A549 (cell line): Measurements from ENCODE around the gene TPCN1. TPM values are rescaled to one million over a fixed set of nuclear protein-coding genes. Genes with fewer than 3 reads are reported as not detected.

ENCODE experiments used
- ATAC-seq, 2 experiments: fragments of 200-7000 bp in 1 of 2; fragments of >200 bp in 1 of 2; cut with Nextera tagmentation in 1 of 2; cut with Tn5 transposase in 1 of 2; 3 replicates each; pipeline versions ENCODE4 v1.8.0 to v1.9.1; 2018 to 2020; ENCODE audit warnings: mild to moderate bottlenecking in 1 of 2, moderate library complexity in 1 of 2
- CTCF ChIA-PET: fragments of 300-600 bp; sonication (Branson Sonifier 250); formaldehyde crosslinking; extraction: SDS; loops from one replicate; lab custom pipeline; 2021; ENCODE audit warnings: antibody characterized with exemption, inconsistent platforms; lab: Yijun Ruan, JAX
- POLR2A ChIA-PET: fragments of 350-600 bp; formaldehyde crosslinking; extraction: SDS; loops from one replicate; lab custom pipeline; 2021; ENCODE audit warnings: antibody characterized with exemption, inconsistent platforms; lab: Yijun Ruan, JAX
- DNase-seq, 2 experiments: peaks; one replicate each; pipeline versions ENCODE4 v3.0.0 to v3.0.0-alpha.2; 2011 to 2016; ENCODE audit warnings: low read depth in 1 of 2, low spot score in 1 of 2
- FAIRE-seq: peaks from 2 replicates; lab custom pipeline; 2011; peaks lifted over from hg19 to GRCh38; lab: Jason Lieb, UNC
- H3K27ac ChIP-seq, 2 experiments: fragments of >200 bp; sonication (Bioruptor Twin); formaldehyde crosslinking; 3 replicates each; pipeline ENCODE4 v1.5.1; 2016 to 2017
- H3K4me1 ChIP-seq: fragments of >200 bp; sonication (Bioruptor Twin); formaldehyde crosslinking; 3 replicates; pipeline ENCODE4 v1.6.1; 2016
- H3K4me2 ChIP-seq: fragments of >200 bp; sonication (Bioruptor Twin); formaldehyde crosslinking; 3 replicates; pipeline ENCODE4 v1.6.1; 2016
- H3K4me3 ChIP-seq: fragments of >200 bp; sonication (Bioruptor Twin); formaldehyde crosslinking; 3 replicates; pipeline ENCODE4 v1.5.1; 2016
- H3K9me3 ChIP-seq: fragments of >200 bp; sonication (Bioruptor Twin); formaldehyde crosslinking; 3 replicates; pipeline ENCODE4 v1.6.1; 2016
- BCL3 ChIP-seq: fragments of >200 bp; sonication (Bioruptor Twin); formaldehyde crosslinking; IDR thresholded peaks from 3 replicates; pipeline ENCODE4 v1.6.1; 2016
- BHLHE40 ChIP-seq: IDR thresholded peaks from 2 replicates; pipeline ENCODE4 v1.6.1; 2012; ENCODE audit warnings: low read depth, low read length, inconsistent platforms
- CBX2 ChIP-seq: fragments of 200-600 bp; sonication (generic); IDR thresholded peaks from 2 replicates; pipeline ENCODE4 v1.6.1; 2016; ENCODE audit warnings: low read depth, mild to moderate bottlenecking, borderline replicate concordance
- CEBPB ChIP-seq, 2 experiments: fragments of >200 bp in 1 of 2; sonication (Bioruptor Twin) in 1 of 2; formaldehyde crosslinking in 1 of 2; IDR thresholded peaks; 2 replicates each; pipeline ENCODE4 v1.6.1; 2012 to 2016
- CHD2 ChIP-seq: fragments of 150-350 bp; IDR thresholded peaks from 2 replicates; pipeline ENCODE4 v1.6.1; 2014; ENCODE audit warnings: low read length; ENCODE audit not compliant: partially characterized antibody
- CHD4 ChIP-seq: fragments of 200-600 bp; sonication (generic); IDR thresholded peaks from 2 replicates; pipeline ENCODE4 v1.6.1; 2016; ENCODE audit warnings: antibody characterized with exemption, mild to moderate bottlenecking, borderline replicate concordance
- CTCF ChIP-seq: fragments of >200 bp; sonication (Bioruptor Twin); formaldehyde crosslinking; IDR thresholded peaks from 3 replicates; pipeline ENCODE4 v1.5.1; 2016
- EP300 ChIP-seq, 2 experiments: fragments of >200 bp; sonication (Bioruptor Twin); formaldehyde crosslinking; IDR thresholded peaks; 2 replicates in 1 of 2; 3 replicates in 1 of 2; pipeline ENCODE4 v1.6.1; 2016 to 2017
- FOSB ChIP-seq: fragments of 250-450 bp; sonication (Bioruptor Pico); IDR thresholded peaks from 2 replicates; pipeline ENCODE4 v1.5.0; 2020; ENCODE audit warnings: mild to moderate bottlenecking, moderate library complexity
- FOSL2 ChIP-seq, 2 experiments: fragments of 450-650 bp in 1 of 2; fragments of >200 bp in 1 of 2; sonication (Bioruptor Twin) in 1 of 2; formaldehyde crosslinking; IDR thresholded peaks; 2 replicates each; pipeline versions ENCODE4 v1.5.0 to v1.6.1; 2016 to 2020; ENCODE audit warnings: mild to moderate bottlenecking in 1 of 2, moderate library complexity in 1 of 2
- GATA3 ChIP-seq: IDR thresholded peaks from 2 replicates; pipeline ENCODE4 v1.6.1; 2012; ENCODE audit warnings: borderline replicate concordance
- HDAC2 ChIP-seq: fragments of 200-600 bp; sonication (generic); IDR thresholded peaks from 2 replicates; pipeline ENCODE4 v1.6.1; 2016
- JUN ChIP-seq, 2 experiments: fragments of >200 bp; sonication (Bioruptor Twin); formaldehyde crosslinking; IDR thresholded peaks; 2 replicates in 1 of 2; 3 replicates in 1 of 2; pipeline ENCODE4 v1.6.1; 2016 to 2017
- MAX ChIP-seq: IDR thresholded peaks from 2 replicates; pipeline ENCODE4 v1.6.1; 2012
- MAZ ChIP-seq: fragments of 150-350 bp; IDR thresholded peaks from 2 replicates; pipeline ENCODE4 v1.6.1; 2014; ENCODE audit warnings: antibody characterized with exemption, low read depth, low read length, borderline replicate concordance
- MYC ChIP-seq: IDR thresholded peaks from 2 replicates; pipeline ENCODE4 v1.6.1; 2012; ENCODE audit warnings: mild to moderate bottlenecking, inconsistent platforms, low read length, improper control_type of control experiment, borderline replicate concordance
- NFE2L2 ChIP-seq: fragments of 150-350 bp; conservative IDR thresholded peaks from 2 replicates; pipeline ENCODE4 v1.6.1; 2014; ENCODE audit warnings: low read length
- PHF8 ChIP-seq: fragments of 200-600 bp; sonication (generic); IDR thresholded peaks from 2 replicates; pipeline ENCODE4 v1.6.1; 2016; ENCODE audit warnings: low read depth, mild to moderate bottlenecking, antibody characterized with exemption, moderate library complexity, borderline replicate concordance
- POLR2A ChIP-seq: IDR thresholded peaks from 2 replicates; pipeline ENCODE4 v1.6.1; 2012; ENCODE audit warnings: mild to moderate bottlenecking, low read length
- RAD21 ChIP-seq, 2 experiments: fragments of >200 bp in 1 of 2; sonication (Bioruptor Twin) in 1 of 2; formaldehyde crosslinking in 1 of 2; IDR thresholded peaks in 1 of 2; conservative IDR thresholded peaks in 1 of 2; 2 replicates in 1 of 2; 3 replicates in 1 of 2; pipeline ENCODE4 v1.6.1; 2012 to 2018; ENCODE audit warnings: inconsistent platforms in 1 of 2
- RARB ChIP-seq: fragments of 250-450 bp; sonication (Bioruptor Pico); IDR thresholded peaks from 2 replicates; pipeline ENCODE4 v1.8.0; 2021; ENCODE audit warnings: mild to moderate bottlenecking, moderate library complexity
- RNF2 ChIP-seq: fragments of 200-600 bp; sonication (generic); IDR thresholded peaks from 2 replicates; pipeline ENCODE4 v1.6.1; 2016; ENCODE audit warnings: low read depth, mild to moderate bottlenecking, antibody characterized with exemption, moderate library complexity, borderline replicate concordance
- SMC3 ChIP-seq: fragments of >200 bp; sonication (Bioruptor Twin); formaldehyde crosslinking; IDR thresholded peaks from 3 replicates; pipeline ENCODE4 v1.6.1; 2018; ENCODE audit warnings: inconsistent platforms
- ZFP36 ChIP-seq: fragments of 450-650 bp; IDR thresholded peaks from 2 replicates; pipeline ENCODE4 v1.6.1; 2014; ENCODE audit warnings: borderline replicate concordance; ENCODE audit not compliant: partially characterized antibody
- WGBS: methylation state at CpG from one replicate; pipeline ENCODE4 v1.1.6; 2017; ENCODE audit errors: missing lambda C conversion rate; 5-methylcytosine and 5-hydroxymethylcytosine counted together
- polyA plus RNA-seq, 4 experiments: library from polyadenylated mRNA; depleted of rRNA in 3 of 4; stranded (reverse); fragments of >200 nt; fragmentation: RNase III in 1 of 4; extraction: RNeasy Plus Mini Kit Qiagen cat#74134 plus additional on column Dnase treatment in 1 of 4; gene quantifications; 2 replicates in 3 of 4; 3 replicates in 1 of 4; pipeline ENCODE4 v1.2.3, GENCODE V29; 2011 to 2017

TPCN1 gene
- polyA plus RNA-seq, 2 of the 4 experiments (the other 2 are of a cell fraction), result 21.9 to 24.1 TPM

GRCh38 chr12:113291586-113291985, 70.3 kb downstream of the TPCN1 start:
- ATAC-seq, result no peak
- no peak overlapping the region for H3K27ac ChIP-seq
- no peak for DNase-seq
- H3K4me2 ChIP-seq, result no peak overlapping the region
- no peak for FAIRE-seq
- TF ChIP-seq FOSL2 (IDR thresholded peaks at IDR 0.05), result no peak
- no peak for TF ChIP-seq FOSL2 (CRISPR knock-in tag; IDR thresholded peaks at IDR 0.05)
- no peak for TF ChIP-seq POLR2A
- no peak for TF ChIP-seq BCL3
- TF ChIP-seq MAZ, result no peak
- TF ChIP-seq CEBPB (IDR thresholded peaks at IDR 0.05), result no peak
- no peak for TF ChIP-seq CTCF
- TF ChIP-seq RNF2, result no peak
- TF ChIP-seq GATA3, result no peak
- no peak for TF ChIP-seq HDAC2
- TF ChIP-seq PHF8, result no peak
- no peak for TF ChIP-seq ZFP36
- no peak for TF ChIP-seq EP300 (IDR thresholded peaks at IDR 0.05)
- no peak for TF ChIP-seq SMC3
- no peak for TF ChIP-seq FOSB (CRISPR knock-in tag)
- no peak for TF ChIP-seq NFE2L2
- no peak overlapping the region for H3K4me3 ChIP-seq
- H3K9me3 ChIP-seq, result no peaks in the 10 kb centered on the region
- 89% methylated on average over 17 of the region's 17 CpGs for WGBS
- no peaks in the 10 kb centered on the region for H3K4me1 ChIP-seq
- POLR2A ChIA-PET, result no interaction called here
- CTCF ChIA-PET, result interaction anchor here (1.3 kb wide), 1 partner anchor 94 kb away, joined by 3 read pairs; no protein-coding TSS in a partner anchor

- Histone ChIP-seq H3K27ac (no peak overlapping the region), H3K4me3 (no peak overlapping the region), H3K4me1 (no peaks in the 10 kb centered on the region), H3K9me3 (no peaks in the 10 kb centered on the region), H3K4me2 (no peak overlapping the region)
- ChIA-PET POLR2A (no interaction called here), CTCF (interaction anchor here (1.2 to 1.3 kb wide), 2 partner anchors 95 to 133 kb away, joined by 3 read pairs; no protein-coding TSS in a partner anchor)
- DNase-seq (no peak), FAIRE-seq (no peak), ATAC-seq (no peak)
- WGBS, result 68% methylated on average over 6 of the region's 6 CpGs
- TF ChIP-seq FOSB (CRISPR knock-in tag) (no peak), MYC (no peak), JUN (IDR thresholded peaks at IDR 0.05) (no peak), POLR2A (no peak), CHD2 (no peak), ZFP36 (no peak), HDAC2 (no peak), MAX (no peak), EP300 (IDR thresholded peaks at IDR 0.05) (no peak), RNF2 (no peak), BHLHE40 (no peak), FOSL2 (IDR thresholded peaks at IDR 0.05) (no peak), FOSL2 (CRISPR knock-in tag; IDR thresholded peaks at IDR 0.05) (no peak), CHD4 (no peak)
Observed at GRCh38 chr12:113292091-113292490, 70.8 kb downstream of the TPCN1 start.

GRCh38 chr12:113292547-113292946, 71.3 kb downstream of the TPCN1 start:
- ChIA-PET CTCF (interaction anchor here (1.1 to 2.1 kb wide), 3 partner anchors 10 to 133 kb away, joined by 3 to 6 read pairs (median 4); no protein-coding TSS in a partner anchor), POLR2A (no interaction called here)
- TF ChIP-seq BHLHE40 (no peak), RAD21 (conservative IDR thresholded peaks at IDR 0.05 in 1 of 2, IDR thresholded peaks at IDR 0.05 in 1 of 2) (no peak), CBX2 (no peak), POLR2A (no peak), RARB (no peak)
- WGBS, result 75% methylated on average over 7 of the region's 7 CpGs
- FAIRE-seq, result no peak
- ATAC-seq, result no peak
- Histone ChIP-seq H3K4me1 (no peaks in the 10 kb centered on the region), H3K4me2 (no peak overlapping the region), H3K27ac (no peak overlapping the region), H3K9me3 (no peaks in the 10 kb centered on the region), H3K4me3 (no peak overlapping the region)
- DNase-seq, result no peak
